B cell (primary cell): ENCODE measurements around the gene KDM3A. TPM values are rescaled to one million over a fixed set of nuclear protein-coding genes. Genes with fewer than 3 reads are reported as not detected.

ENCODE experiments used
- ATAC-seq: fragments of 200-7000 bp; cut with Tn5 transposase; one replicate; pipeline ENCODE4 v1.10.0; 2021; ENCODE audit warnings: low read depth, mild to moderate bottlenecking, moderate number of reproducible peaks, moderate library complexity
- CTCF ChIA-PET: fragments of 350-600 bp; sonication (Branson Sonifier 250); formaldehyde crosslinking; loops from one replicate; lab custom pipeline; 2021; ENCODE audit warnings: antibody characterized with exemption, inconsistent platforms; lab: Charles Lee
- POLR2A ChIA-PET: fragments of 350-600 bp; sonication (Branson Sonifier 250); formaldehyde crosslinking; loops from one replicate; lab custom pipeline; 2021; ENCODE audit warnings: antibody characterized with exemption; lab: Charles Lee
- DNase-seq: peaks from one replicate; pipeline ENCODE4 v3.0.0; 2013
- H2AFZ ChIP-seq: 2 replicates; pipeline ENCODE4 v1.6.1; 2012; ENCODE audit warnings: mild to moderate bottlenecking, low read depth, low read length; ENCODE audit not compliant: insufficient read depth, poor library complexity, severe bottlenecking
- H3K27ac ChIP-seq, 2 donors: 1 replicate in 1 of 2; 2 replicates in 1 of 2; pipeline ENCODE4 v1.5.1; 2012 to 2013; ENCODE audit warnings: low read length in 2 of 2, mild to moderate bottlenecking in 2 of 2, moderate library complexity in 1 of 2
- H3K27me3 ChIP-seq, 4 experiments: fragments of 200-600 bp in 1 of 4; sonication (generic) in 1 of 4; replicated peaks in 1 of 4; 1 replicate in 2 of 4; 2 replicates in 2 of 4; pipeline versions ENCODE4 v1.6.1 to v1.7.0; 2013 to 2016; ENCODE audit warnings: low read length in 3 of 4, mild to moderate bottlenecking in 2 of 4, mixed read lengths in 1 of 4, moderate library complexity in 1 of 4; ENCODE audit not compliant: insufficient read depth in 4 of 4, control insufficient read depth in 3 of 4; ENCODE audit errors: control extremely low read depth in 1 of 4
- H3K36me3 ChIP-seq, 2 experiments: replicated peaks in 1 of 2; 1 replicate in 1 of 2; 2 replicates in 1 of 2; pipeline versions ENCODE4 v1.6.1 to v1.7.1; 2013; ENCODE audit warnings: low read length in 1 of 2; ENCODE audit not compliant: insufficient read depth in 2 of 2, control insufficient read depth in 1 of 2; ENCODE audit errors: control extremely low read depth in 1 of 2, extremely low read depth in 1 of 2
- H3K4me1 ChIP-seq, 2 donors: fragments of 200-600 bp in 1 of 2; sonication (generic) in 1 of 2; 1 replicate in 1 of 2; 2 replicates in 1 of 2; pipeline versions ENCODE4 v1.5.1 to v1.6.1; 2013 to 2017; ENCODE audit warnings: low read length in 2 of 2; ENCODE audit not compliant: control insufficient read depth in 2 of 2, insufficient read depth in 2 of 2
- H3K4me2 ChIP-seq: replicated peaks from 2 replicates; pipeline ENCODE3; 2012; ENCODE audit warnings: mild to moderate bottlenecking, low read depth, low read length; ENCODE audit not compliant: poor library complexity, severe bottlenecking
- H3K4me3 ChIP-seq, 5 experiments: fragments of 200-600 bp in 1 of 5; sonication (generic) in 1 of 5; 1 replicate in 3 of 5; 2 replicates in 2 of 5; pipeline versions ENCODE4 v1.5.1 to v1.7.0; 2011 to 2016; ENCODE audit warnings: low read length in 4 of 5, mild to moderate bottlenecking in 4 of 5, low read depth in 2 of 5, control low read depth in 1 of 5, moderate library complexity in 1 of 5; ENCODE audit not compliant: insufficient read depth in 1 of 5; ENCODE audit errors: control extremely low read depth in 1 of 5, extremely low read depth in 1 of 5
- H3K79me2 ChIP-seq: fragments of 200-600 bp; sonication (generic); one replicate; pipeline ENCODE4 v1.6.0; 2016; ENCODE audit warnings: low read length; ENCODE audit not compliant: control insufficient read depth, insufficient read depth
- H3K9ac ChIP-seq: fragments of 200-600 bp; sonication (generic); 2 replicates; pipeline ENCODE4 v1.6.1; 2017; ENCODE audit warnings: mild to moderate bottlenecking, low read length, moderate library complexity
- H3K9me3 ChIP-seq, 3 donors: one replicate each; pipeline versions ENCODE4 v1.6.1 to v1.7.1; 2013; ENCODE audit warnings: low read length in 2 of 3; ENCODE audit not compliant: control insufficient read depth in 2 of 3, insufficient read depth in 1 of 3; ENCODE audit errors: control extremely low read depth in 1 of 3
- H4K20me1 ChIP-seq: 2 replicates; pipeline ENCODE4 v1.6.0; 2012; ENCODE audit warnings: mild to moderate bottlenecking, low read length; ENCODE audit not compliant: insufficient read depth, control insufficient read depth, poor library complexity, severe bottlenecking
- H3K27ac Mint-ChIP-seq: one replicate; pipeline ENCODE4 v1.8.0; 2021; ENCODE audit warnings: mixed read lengths
- H3K27me3 Mint-ChIP-seq: one replicate; pipeline ENCODE4 v1.8.0; 2021; ENCODE audit warnings: mixed read lengths
- H3K4me1 Mint-ChIP-seq: one replicate; pipeline ENCODE4 v1.8.0; 2021; ENCODE audit warnings: mixed read lengths
- H3K4me3 Mint-ChIP-seq: one replicate; pipeline ENCODE4 v1.8.0; 2021; ENCODE audit warnings: mixed read lengths
- H3K9me3 Mint-ChIP-seq: one replicate; pipeline ENCODE4 v1.8.0; 2022; ENCODE audit warnings: mixed read lengths; ENCODE audit not compliant: insufficient read depth
- CTCF ChIP-seq: fragments of 200-600 bp; IDR thresholded peaks from one replicate; pipeline ENCODE4 v1.8.0; 2022; ENCODE audit warnings: antibody characterized with exemption, mild to moderate bottlenecking
- EZH2 ChIP-seq: IDR thresholded peaks from 2 replicates; pipeline ENCODE4 v1.6.1; 2012; ENCODE audit warnings: borderline replicate concordance, low read depth, mild to moderate bottlenecking, moderate library complexity, low read length; ENCODE audit not compliant: insufficient read depth, poor library complexity, severe bottlenecking
- WGBS: methylation state at CpG from one replicate; pipeline ENCODE4 v1.1.5; 2013; ENCODE audit warnings: missing lambda C conversion rate; ENCODE audit not compliant: insufficient coverage; 5-methylcytosine and 5-hydroxymethylcytosine counted together
- intact Hi-C: fragments of 100-400 bp; cut with micrococcal nuclease; formaldehyde crosslinking; loops from one replicate; pipeline ENCODE4 v1.10.0; 2022
- polyA plus RNA-seq: library from polyadenylated mRNA; depleted of rRNA; stranded (reverse); fragments of >200 nt; gene quantifications from 2 replicates; pipeline ENCODE4 v1.2.3, GENCODE V29; 2012
- total RNA-seq, 2 donors: library from RNA; stranded (reverse); fragments of 120-200 nt in 1 of 2; gene quantifications; 1 replicate in 1 of 2; 2 replicates in 1 of 2; pipeline versions ENCODE4 v1.2.3 to v1.2.4, GENCODE V29; 2013 to 2022

KDM3A gene
- total and polyA plus RNA-seq, 2 donors (not counting 1 experiment from before 2014, with no cell fraction given): 27.7 to 107 TPM

GRCh38 chr2:86468162-86469033 lies 27.2 kb downstream of the KDM3A start:
- Mint-ChIP-seq H3K9me3 (no peaks in the 10 kb centered on the region), H3K27ac (no peak overlapping the region), H3K4me3 (no peak overlapping the region), H3K4me1 (no peaks in the 10 kb centered on the region), H3K27me3 (no peaks in the 10 kb centered on the region)
- peaks cover 39 to 92% of the 10 kb centered on the region in 2 experiments for H3K36me3 ChIP-seq
- DNase-seq: no peak
- no peaks in the 10 kb centered on the region for H3K27me3 ChIP-seq
- TF ChIP-seq EZH2: no peak
- ChIA-PET POLR2A (interaction anchor here (0.6 kb wide), 1 partner anchor 9 kb away, joined by 3 read pairs; no protein-coding TSS in a partner anchor), CTCF (interaction anchor here (0.6 to 1.4 kb wide), 5 partner anchors 11 to 26 kb away, joined by 3 to 7 read pairs (median 6); no protein-coding TSS in a partner anchor)
- WGBS: 100% methylated on average over 3 of the region's 7 CpGs
- no peak overlapping the region for H2AFZ ChIP-seq
- no peaks in the 10 kb centered on the region for H3K79me2 ChIP-seq
- no peak overlapping the region for H3K27ac ChIP-seq
- no peak overlapping the region for H3K4me3 ChIP-seq
- H4K20me1 ChIP-seq: peaks cover 8% of the 10 kb centered on the region
- H3K9ac ChIP-seq: no peak overlapping the region
- intact Hi-C loops: no loop called here
- no peaks in the 10 kb centered on the region for H3K4me1 ChIP-seq
- H3K9me3 ChIP-seq: no peaks in the 10 kb centered on the region
- ATAC-seq: no peak
- H3K4me2 ChIP-seq: no peak overlapping the region

- H3K9ac ChIP-seq: no peak overlapping the region
- Mint-ChIP-seq H3K4me1 (no peaks in the 10 kb centered on the region), H3K9me3 (no peaks in the 10 kb centered on the region), H3K27ac (no peak overlapping the region), H3K27me3 (no peaks in the 10 kb centered on the region), H3K4me3 (no peak overlapping the region)
- H2AFZ ChIP-seq: no peak overlapping the region
- ATAC-seq (no peak), DNase-seq (no peak)
- H3K4me2 ChIP-seq: no peak overlapping the region
- no peaks in the 10 kb centered on the region for H3K9me3 ChIP-seq
- intact Hi-C loops: no loop called here
- ChIA-PET CTCF (no interaction called here), POLR2A (no interaction called here)
- WGBS: no CpG with 5 or more reads among the region's 1 CpG
- peaks cover 8% of the 10 kb centered on the region for H4K20me1 ChIP-seq
- H3K79me2 ChIP-seq: peaks cover 4% of the 10 kb centered on the region
- no peak overlapping the region for H3K4me3 ChIP-seq
- no peaks in the 10 kb centered on the region for H3K4me1 ChIP-seq
- H3K36me3 ChIP-seq: peaks cover 40 to 88% of the 10 kb centered on the region in 2 experiments
- no peak overlapping the region for H3K27ac ChIP-seq
- TF ChIP-seq CTCF (no peak), EZH2 (no peak)
- H3K27me3 ChIP-seq: no peaks in the 10 kb centered on the region
Measured at GRCh38 chr2:86470890-86471289, 29.7 kb downstream of the KDM3A start.
